HUES64 (cell line): ENCODE data around the gene HEATR5B.
"Not testable (repeated sequence)": the region's sequence is repeated elsewhere in the genome, so short reads cannot be mapped to it uniquely, and the experiment has no call there.

Source experiments
- H3K27ac ChIP-seq: 2 replicates; pipeline ENCODE4 v1.7.0; 2013; ENCODE audit warnings: low read depth, low read length, inconsistent platforms
- H3K27me3 ChIP-seq: 2 replicates; pipeline ENCODE4 v1.6.1; 2013; ENCODE audit warnings: mild to moderate bottlenecking, low read length; ENCODE audit not compliant: insufficient read depth
- H3K36me3 ChIP-seq: 2 replicates; pipeline ENCODE4 v1.6.1; 2013; ENCODE audit warnings: mild to moderate bottlenecking, low read length; ENCODE audit not compliant: insufficient read depth
- H3K4me1 ChIP-seq: 2 replicates; pipeline ENCODE4 v1.6.1; 2013; ENCODE audit warnings: mild to moderate bottlenecking, low read length, moderate library complexity; ENCODE audit not compliant: insufficient read depth
- H3K4me3 ChIP-seq: 2 replicates; pipeline ENCODE4 v1.5.1; 2013; ENCODE audit warnings: mild to moderate bottlenecking, low read length, moderate library complexity
- H3K9ac ChIP-seq: 2 replicates; pipeline ENCODE4 v1.6.1; 2013; ENCODE audit warnings: mild to moderate bottlenecking, low read depth, low read length
- H3K9me3 ChIP-seq: 2 replicates; pipeline ENCODE4 v1.6.1; 2013; ENCODE audit warnings: low read depth, low read length; ENCODE audit not compliant: insufficient read depth
- WGBS: fragments of 150-250, 120-280 bp; methylation state at CpG from one replicate; pipeline ENCODE4 v1.1.7; 2013; ENCODE audit warnings: missing lambda C conversion rate; 5-methylcytosine and 5-hydroxymethylcytosine counted together

The HEATR5B gene

GRCh38 chr2:37020212-37020886 lies 63.8 kb downstream of the HEATR5B start:
- H3K4me1 ChIP-seq, result 0 out of 2 replicates have a peak, but pooled peaks cover 6% of the 10 kb centered on the region
- 91% methylated on average over 4 of the region's 5 CpGs for WGBS
- H3K4me3 ChIP-seq, result no peak overlapping the region
- H3K9me3 ChIP-seq, result no peaks in the 10 kb centered on the region
- H3K9ac ChIP-seq, result no peak overlapping the region
- no peaks in the 10 kb centered on the region for H3K27me3 ChIP-seq
- H3K27ac ChIP-seq, result no peak overlapping the region
- peaks cover 23% of the 10 kb centered on the region for H3K36me3 ChIP-seq

- peaks cover 6% of the 10 kb centered on the region; the same call in 1 of the 2 replicates for H3K4me1 ChIP-seq
- 99% methylated on average over 4 of the region's 4 CpGs for WGBS
- no peak overlapping the region for H3K4me3 ChIP-seq
- H3K36me3 ChIP-seq, result peaks cover 24% of the 10 kb centered on the region
- no peak overlapping the region for H3K27ac ChIP-seq
- H3K9me3 ChIP-seq, result no peaks in the 10 kb centered on the region
- H3K27me3 ChIP-seq, result no peaks in the 10 kb centered on the region
- H3K9ac ChIP-seq, result no peak overlapping the region
These were observed 70.9 kb downstream of the HEATR5B start for GRCh38 chr2:37013315-37013641.

- Histone ChIP-seq H3K27me3 (no peaks in the 10 kb centered on the region), H3K9ac (no peak overlapping the region), H3K9me3 (no peaks in the 10 kb centered on the region), H3K4me3 (no peak overlapping the region), H3K4me1 (peaks cover 6% of the 10 kb centered on the region; the same call in 1 of the 2 replicates), H3K36me3 (peaks cover 26% of the 10 kb centered on the region), H3K27ac (no peak overlapping the region)
- 79% methylated on average over 3 of the region's 5 CpGs for WGBS
These were observed 73.0 kb downstream of the HEATR5B start for GRCh38 chr2:37011130-37011529.

GRCh38 chr2:37005118-37005868 lies 78.9 kb downstream of the HEATR5B start:
- Histone ChIP-seq H3K4me3 (no peak overlapping the region), H3K36me3 (peaks cover 49% of the 10 kb centered on the region), H3K9ac (no peak overlapping the region), H3K27me3 (no peaks in the 10 kb centered on the region), H3K9me3 (no peaks in the 10 kb centered on the region), H3K4me1 (no peaks in the 10 kb centered on the region), H3K27ac (no peak overlapping the region)
- 76% methylated on average over 7 of the region's 8 CpGs for WGBS

GRCh38 chr2:37000988-37001556 lies 83.1 kb downstream of the HEATR5B start:
- no peaks in the 10 kb centered on the region for H3K4me1 ChIP-seq
- H3K4me3 ChIP-seq, result no peak overlapping the region
- no peak overlapping the region for H3K27ac ChIP-seq
- 94% methylated on average over 2 of the region's 2 CpGs for WGBS
- H3K36me3 ChIP-seq, result peaks cover 55% of the 10 kb centered on the region
- H3K9ac ChIP-seq, result no peak overlapping the region
- no peaks in the 10 kb centered on the region for H3K27me3 ChIP-seq
- H3K9me3 ChIP-seq, result no peaks in the 10 kb centered on the region

- WGBS, result 97% methylated on average over 6 of the region's 6 CpGs
- Histone ChIP-seq H3K36me3 (peaks cover 53% of the 10 kb centered on the region), H3K4me1 (no peaks in the 10 kb centered on the region), H3K4me3 (no peak overlapping the region), H3K9ac (no peak overlapping the region), H3K27me3 (no peaks in the 10 kb centered on the region), H3K9me3 (no peaks in the 10 kb centered on the region), H3K27ac (no peak overlapping the region)
These were observed 83.9 kb downstream of the HEATR5B start for GRCh38 chr2:37000318-37000717.

- not testable (repeated sequence) for H3K9ac ChIP-seq, H3K4me1 ChIP-seq, H3K9me3 ChIP-seq, H3K27ac ChIP-seq, H3K27me3 ChIP-seq, H3K4me3 ChIP-seq
- WGBS, result 97% methylated on average over 9 of the region's 9 CpGs
- peaks cover 51% of the 10 kb centered on the region for H3K36me3 ChIP-seq
These were observed 84.8 kb downstream of the HEATR5B start for GRCh38 chr2:36999416-36999815.

- 88% methylated on average over 6 of the region's 6 CpGs for WGBS
- Histone ChIP-seq H3K9me3 (no peaks in the 10 kb centered on the region), H3K27ac (no peak overlapping the region), H3K36me3 (peaks cover 17% of the 10 kb centered on the region), H3K4me1 (no peaks in the 10 kb centered on the region), H3K4me3 (no peak overlapping the region), H3K9ac (no peak overlapping the region), H3K27me3 (no peaks in the 10 kb centered on the region)
These were observed 90.1 kb downstream of the HEATR5B start for GRCh38 chr2:36993841-36994620.

- 98% methylated on average over 6 of the region's 6 CpGs for WGBS
- Histone ChIP-seq H3K4me3 (no peak overlapping the region), H3K27ac (no peak overlapping the region), H3K4me1 (no peaks in the 10 kb centered on the region), H3K9me3 (no peaks in the 10 kb centered on the region), H3K27me3 (no peaks in the 10 kb centered on the region), H3K36me3 (peaks cover 7% of the 10 kb centered on the region), H3K9ac (no peak overlapping the region)
These were observed 96.2 kb downstream of the HEATR5B start for GRCh38 chr2:36988008-36988407.

- Histone ChIP-seq H3K36me3 (no peaks in the 10 kb centered on the region), H3K27me3 (no peaks in the 10 kb centered on the region), H3K27ac (no peak overlapping the region), H3K9me3 (no peaks in the 10 kb centered on the region), H3K4me1 (no peaks in the 10 kb centered on the region), H3K4me3 (no peak overlapping the region), H3K9ac (no peak overlapping the region)
- WGBS, result 90% methylated on average over 1 of the region's 3 CpGs
These were observed 101.7 kb downstream of the HEATR5B start for GRCh38 chr2:36982467-36982866.

GRCh38 chr2:36981911-36982310 lies 102.3 kb downstream of the HEATR5B start:
- H3K9ac ChIP-seq, result no peak overlapping the region
- WGBS, result no CpG with 5 or more reads among the region's 2 CpGs
- H3K27ac ChIP-seq, result no peak overlapping the region
- no peaks in the 10 kb centered on the region for H3K36me3 ChIP-seq
- no peaks in the 10 kb centered on the region for H3K9me3 ChIP-seq
- H3K27me3 ChIP-seq, result no peaks in the 10 kb centered on the region
- H3K4me1 ChIP-seq, result no peaks in the 10 kb centered on the region
- H3K4me3 ChIP-seq, result no peak overlapping the region
